ENCODE measurements around the gene EMP2. TPM values are rescaled to one million over a fixed set of nuclear protein-coding genes. Genes with fewer than 3 reads are reported as not detected.
A peak's percentile ranks its signal among the peaks of the same experiment; 100 is the strongest.

Gene EMP2
- polyA plus RNA-seq, 6 donors from 2014 or later: 0.26 to 0.74 TPM; not detected in 4

DNA sequence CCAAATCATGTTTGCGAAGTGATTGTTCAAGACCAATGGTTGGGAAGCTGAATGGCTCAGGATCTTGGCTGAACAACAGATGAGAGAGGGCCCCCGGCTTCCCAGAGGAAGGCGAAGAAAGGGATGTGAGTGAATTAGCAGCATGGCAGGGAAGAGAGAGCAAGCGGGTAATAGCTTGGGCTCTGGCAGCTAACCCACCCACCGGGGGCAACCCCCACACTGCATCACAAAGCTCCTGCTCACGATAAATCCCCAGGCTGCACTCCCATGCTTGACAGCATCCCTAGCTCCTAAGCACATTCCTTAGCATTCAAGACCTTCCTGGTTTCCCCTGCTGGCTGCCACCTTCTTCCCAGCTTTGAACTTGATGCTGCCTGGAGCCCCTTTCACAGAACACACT, 26.2 kb upstream of the EMP2 start:
- Mint-ChIP-seq H3K9me3 (no peaks in the 10 kb centered on the region), H3K27me3 (peaks cover 9 to 14% (median 12%) of the 10 kb centered on the region in 3 donors), H3K27ac (peak overlapping the region in 1 of 6 donors; percentile 6), H3K4me3 (no peak overlapping the region), H3K4me1 (peaks cover 0 to 4% (median under 1%) of the 10 kb centered on the region in 3 donors), H3K36me3 (no peaks in the 10 kb centered on the region)
- ATAC-seq (ENCODE audit: low read depth in 2 of 2): no peak
- DNase-seq: no peak

- Mint-ChIP-seq H3K27ac (no peak overlapping the region), H3K36me3 (no peaks in the 10 kb centered on the region), H3K9me3 (no peaks in the 10 kb centered on the region), H3K27me3 (peaks cover 9 to 14% (median 12%) of the 10 kb centered on the region in 3 donors), H3K4me1 (peaks cover 0 to under 1% (median 0%) of the 10 kb centered on the region in 3 donors), H3K4me3 (peak overlapping the region in 1 of 8 donors; percentile 14)
- ATAC-seq (ENCODE audit: low read depth in 2 of 2): no peak
- DNase-seq: no peak
These were observed 25.2 kb upstream of the EMP2 start for GRCh38 chr16:10605636-10606035.

DNA sequence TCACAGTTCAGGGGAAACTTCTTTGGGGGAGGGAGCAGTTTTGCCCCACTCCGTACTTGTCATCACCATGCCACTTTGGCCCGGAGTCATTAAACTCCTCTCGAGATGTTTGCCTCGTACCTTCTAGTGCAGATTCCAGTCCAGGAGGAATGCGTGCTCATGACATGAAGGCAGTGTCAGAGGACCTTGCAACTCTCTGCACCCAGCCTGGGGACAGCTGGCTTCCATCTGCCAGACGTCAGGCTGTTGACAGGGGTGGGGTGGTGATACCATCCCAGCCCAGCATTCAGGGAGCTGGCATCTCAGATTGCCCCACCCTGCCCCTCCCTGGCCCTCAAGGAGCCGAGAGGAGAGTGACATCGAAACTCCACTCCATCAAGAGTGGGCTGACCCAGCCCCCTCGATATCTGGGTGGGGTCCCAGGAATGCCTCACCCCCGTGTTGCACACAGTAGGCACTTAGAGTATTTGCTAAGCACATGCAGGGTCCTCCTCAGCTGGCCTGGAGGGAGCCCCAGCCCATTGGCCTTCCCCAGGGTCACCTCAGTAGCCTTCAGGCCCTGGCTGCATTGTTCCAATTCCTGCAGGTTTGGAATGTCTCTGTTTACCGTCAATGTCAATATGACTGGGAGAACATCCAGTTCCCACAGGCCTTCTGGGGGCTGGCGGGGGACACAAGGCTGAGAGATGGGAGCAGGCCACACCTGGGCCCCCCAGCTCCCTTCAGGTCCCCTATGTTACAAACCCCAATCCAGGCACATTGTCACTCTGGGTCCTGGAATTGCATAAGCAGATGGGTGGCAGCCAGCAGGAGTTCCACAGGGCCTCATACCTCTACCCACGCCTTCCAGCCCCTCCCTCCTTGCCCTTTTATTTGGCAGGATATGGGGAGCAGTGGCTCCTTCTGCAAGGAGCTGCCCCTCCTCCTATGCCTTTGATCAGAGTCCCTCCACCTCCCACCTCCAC, 21.3 kb upstream of the EMP2 start:
- no peak overlapping the region for H3K4me3 Mint-ChIP-seq
- H3K27ac Mint-ChIP-seq: peak overlapping the region in 1 of 6 donors; percentile 37
- peaks cover 22 to 35% (median 31%) of the 10 kb centered on the region in 3 donors for H3K4me1 Mint-ChIP-seq
- peaks cover 1 to 6% (median 4%) of the 10 kb centered on the region in 3 donors for H3K27me3 Mint-ChIP-seq
- ATAC-seq (ENCODE audit: low read depth in 2 of 2) (no peak), DNase-seq (no peak)
- H3K36me3 Mint-ChIP-seq: peaks cover 0 to 5% of the 10 kb centered on the region in 2 donors
- peaks cover 0 to 6% (median 0%) of the 10 kb centered on the region in 7 donors for H3K9me3 Mint-ChIP-seq

DNA sequence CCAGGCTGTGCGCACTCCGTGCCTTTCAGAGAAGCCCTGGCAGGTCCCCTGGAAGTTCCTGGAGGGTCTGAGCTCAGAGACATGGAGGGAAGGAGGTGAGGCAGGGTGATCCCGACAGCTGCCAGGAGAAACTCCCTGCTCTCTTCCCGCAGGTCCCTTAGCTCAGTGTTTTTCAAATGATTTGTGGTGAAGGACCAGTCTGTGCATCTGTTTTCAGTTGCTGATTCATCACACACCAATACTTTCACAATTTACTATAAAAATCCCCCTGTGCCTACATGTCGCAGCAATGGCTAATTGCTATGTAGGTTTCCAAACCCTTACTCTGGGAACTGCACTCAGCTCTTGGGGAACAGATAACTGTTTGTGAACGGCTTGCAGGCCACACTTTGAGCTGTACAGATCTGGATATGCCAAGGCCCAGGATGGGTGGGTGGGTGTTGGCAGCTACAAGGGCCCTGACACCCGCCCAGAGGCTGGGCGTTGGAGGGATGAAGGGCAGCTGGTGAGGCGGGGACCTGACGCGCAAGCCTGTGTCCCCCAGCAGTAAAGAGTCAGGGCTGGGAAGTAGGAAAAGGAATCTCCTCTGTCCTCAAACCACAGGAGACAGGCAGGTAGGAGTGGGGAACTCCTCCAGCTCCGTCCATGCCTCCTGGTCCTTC, 20.5 kb upstream of the EMP2 start:
- Mint-ChIP-seq H3K4me3 (no peak overlapping the region), H3K36me3 (peaks cover 0 to 5% of the 10 kb centered on the region in 2 donors), H3K27ac (peak overlapping the region in 1 of 6 donors; percentile 37), H3K27me3 (peaks cover 0 to 1% (median 0%) of the 10 kb centered on the region in 3 donors), H3K9me3 (peaks cover 0 to 6% (median 0%) of the 10 kb centered on the region in 7 donors), H3K4me1 (peaks cover 22 to 38% (median 38%) of the 10 kb centered on the region in 3 donors)
- DNase-seq (no peak), ATAC-seq (ENCODE audit: low read depth in 2 of 2) (no peak)

GRCh38 chr16:10599626-10600025, 19.2 kb upstream of the EMP2 start:
- Mint-ChIP-seq H3K4me1 (peaks cover 28 to 47% (median 45%) of the 10 kb centered on the region in 3 donors), H3K27me3 (peaks cover 0 to 3% (median 0%) of the 10 kb centered on the region in 3 donors), H3K36me3 (peaks cover 0 to 5% of the 10 kb centered on the region in 2 donors), H3K9me3 (peaks cover 0 to 6% (median 0%) of the 10 kb centered on the region in 7 donors), H3K4me3 (peak overlapping the region in 4 of 8 donors; percentile 24 to 52 (median 48)), H3K27ac (peak overlapping the region in 4 of 6 donors; percentile 27 to 83 (median 56))
- ATAC-seq (ENCODE audit: low read depth in 2 of 2): peak; percentile 91 to 92
- DNase-seq: peak; percentile 53

DNA sequence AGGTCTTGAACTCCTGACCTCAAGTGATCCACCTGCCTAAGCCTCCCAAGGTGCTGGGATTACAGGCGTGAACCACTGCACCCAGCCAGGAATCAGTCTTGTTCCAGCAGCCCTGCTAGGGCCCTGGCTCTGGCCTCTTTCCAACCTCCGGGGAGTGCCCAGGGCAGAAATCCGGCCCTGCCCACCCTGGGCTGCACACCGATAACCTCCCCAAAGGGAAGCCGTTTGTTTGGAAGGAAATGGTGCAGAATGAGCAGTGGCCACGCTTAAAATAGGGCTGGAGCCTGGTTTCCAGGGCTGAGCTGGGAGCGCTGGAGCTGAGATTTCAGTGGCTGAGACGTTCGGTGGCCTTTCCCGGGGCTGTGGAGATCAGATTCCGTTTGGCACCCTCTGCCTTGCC, 17.8 kb upstream of the EMP2 start:
- H3K27ac Mint-ChIP-seq: no peak overlapping the region
- DNase-seq: no peak
- H3K4me1 Mint-ChIP-seq: peaks cover 33 to 53% (median 49%) of the 10 kb centered on the region in 3 donors
- H3K36me3 Mint-ChIP-seq: peaks cover 0 to 5% of the 10 kb centered on the region in 2 donors
- H3K9me3 Mint-ChIP-seq: peaks cover 0 to 6% (median 0%) of the 10 kb centered on the region in 7 donors
- H3K4me3 Mint-ChIP-seq: peak overlapping the region in 1 of 8 donors; percentile 8
- peaks cover 0 to 3% (median 0%) of the 10 kb centered on the region in 3 donors for H3K27me3 Mint-ChIP-seq
- no peak for ATAC-seq (ENCODE audit: low read depth in 2 of 2)

DNA sequence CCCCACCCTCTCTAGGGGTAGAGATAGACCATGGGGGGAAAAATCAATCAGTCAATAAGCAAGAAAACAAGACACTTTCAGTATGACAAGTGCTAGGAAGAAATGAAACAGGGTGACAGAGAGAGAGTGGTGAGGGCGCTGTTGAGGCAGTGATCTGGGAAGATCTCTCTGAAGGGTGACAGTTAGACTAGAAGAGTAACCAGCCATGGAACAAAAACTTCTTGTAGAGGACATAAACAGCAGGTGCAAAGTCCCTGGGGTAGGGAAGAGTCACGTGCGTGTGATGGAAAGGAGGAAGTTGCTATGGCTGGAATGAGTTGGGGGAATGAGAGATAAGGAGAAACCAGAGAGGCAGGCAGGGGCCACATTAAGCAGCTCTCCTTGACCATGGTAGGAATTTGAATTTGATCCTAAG, 16.8 kb upstream of the EMP2 start:
- peak overlapping the region in 7 of 8 donors; percentile 1 to 82 (median 48) for H3K4me3 Mint-ChIP-seq
- no peak for ATAC-seq (ENCODE audit: low read depth in 2 of 2)
- peak overlapping the region in 3 of 6 donors; percentile 4 to 64 (median 24) for H3K27ac Mint-ChIP-seq
- peaks cover 33 to 53% (median 49%) of the 10 kb centered on the region in 3 donors for H3K4me1 Mint-ChIP-seq
- DNase-seq: no peak
- H3K36me3 Mint-ChIP-seq: peaks cover 0 to 5% of the 10 kb centered on the region in 2 donors
- H3K27me3 Mint-ChIP-seq: peaks cover 0 to 3% (median 0%) of the 10 kb centered on the region in 3 donors
- peaks cover 0 to 6% (median 0%) of the 10 kb centered on the region in 7 donors for H3K9me3 Mint-ChIP-seq

DNA sequence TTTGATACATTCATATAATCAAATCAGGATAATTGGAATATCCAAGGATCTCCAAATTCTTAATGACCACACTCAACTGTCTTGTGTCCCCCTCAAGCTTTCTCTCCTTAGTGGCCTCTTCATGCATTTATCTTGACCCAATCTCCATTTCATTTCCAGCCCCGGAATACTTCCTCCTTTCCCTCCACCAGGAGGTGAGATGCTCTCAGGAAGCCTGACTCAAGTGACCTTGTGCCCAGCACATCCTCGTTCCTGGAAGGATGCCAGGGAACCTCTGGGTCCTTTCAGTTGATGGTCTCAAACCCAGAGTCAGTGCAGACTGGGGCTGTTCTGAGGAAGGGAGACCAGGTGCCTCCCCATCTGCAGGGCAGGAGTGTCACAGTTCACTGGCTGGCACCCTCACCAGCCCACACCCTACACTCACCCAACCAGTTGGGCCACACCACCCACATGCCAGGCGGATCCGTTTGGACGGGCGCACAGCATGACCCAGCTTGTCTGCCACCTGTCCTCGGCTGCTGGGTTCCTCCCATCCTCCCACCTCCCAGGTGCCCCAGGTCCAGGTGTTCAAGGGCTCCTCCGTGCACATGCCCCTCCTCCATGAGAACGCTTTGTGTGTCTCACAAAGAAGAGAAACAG, 14.0 kb upstream of the EMP2 start:
- H3K27ac Mint-ChIP-seq: peak overlapping the region in 5 of 6 donors; percentile 39 to 88 (median 60)
- peaks cover 0 to 6% (median under 1%) of the 10 kb centered on the region in 3 donors for H3K27me3 Mint-ChIP-seq
- ATAC-seq (ENCODE audit: low read depth in 2 of 2) (peak; percentile 78 to 80), DNase-seq (peak; percentile 35)
- peak overlapping the region in 1 of 8 donors; percentile 59 for H3K4me3 Mint-ChIP-seq
- peaks cover 0 to 5% of the 10 kb centered on the region in 2 donors for H3K36me3 Mint-ChIP-seq
- peaks cover 0 to 6% (median 0%) of the 10 kb centered on the region in 7 donors for H3K9me3 Mint-ChIP-seq
- peaks cover 25 to 46% (median 40%) of the 10 kb centered on the region in 3 donors for H3K4me1 Mint-ChIP-seq

- H3K27me3 Mint-ChIP-seq: peaks cover 13 to 18% (median 16%) of the 10 kb centered on the region in 3 donors
- no peak for ATAC-seq (ENCODE audit: low read depth in 2 of 2)
- no peak for DNase-seq
- H3K4me3 Mint-ChIP-seq: peak overlapping the region in 1 of 8 donors; percentile 56
- H3K9me3 Mint-ChIP-seq: peaks cover 0 to 6% (median 0%) of the 10 kb centered on the region in 7 donors
- peaks cover 23 to 31% (median 24%) of the 10 kb centered on the region in 3 donors for H3K4me1 Mint-ChIP-seq
- H3K27ac Mint-ChIP-seq: no peak overlapping the region
- peaks cover 0 to 5% of the 10 kb centered on the region in 2 donors for H3K36me3 Mint-ChIP-seq
These were observed 12.2 kb upstream of the EMP2 start for GRCh38 chr16:10592611-10593010.

- no peak overlapping the region for H3K27ac Mint-ChIP-seq
These were observed 9.9 kb upstream of the EMP2 start for GRCh38 chr16:10590342-10590741.

GRCh38 chr16:10589109-10589508, 8.7 kb upstream of the EMP2 start:
- peaks cover 24 to 27% (median 27%) of the 10 kb centered on the region in 3 donors for H3K27me3 Mint-ChIP-seq
- no peak overlapping the region for H3K4me3 Mint-ChIP-seq
- DNase-seq: no peak
- peaks cover 0 to 3% (median under 1%) of the 10 kb centered on the region in 3 donors for H3K4me1 Mint-ChIP-seq
- no peaks in the 10 kb centered on the region for H3K9me3 Mint-ChIP-seq
- ATAC-seq (ENCODE audit: low read depth in 2 of 2): no peak
- H3K36me3 Mint-ChIP-seq: no peaks in the 10 kb centered on the region
- no peak overlapping the region for H3K27ac Mint-ChIP-seq

More at GRCh38 chr16:10590342-10590741, 9.9 kb upstream of the EMP2 start:
- no peaks in the 10 kb centered on the region for H3K9me3 Mint-ChIP-seq
- no peak for DNase-seq
- peaks cover 17 to 23% (median 21%) of the 10 kb centered on the region in 3 donors for H3K27me3 Mint-ChIP-seq
- H3K36me3 Mint-ChIP-seq: no peaks in the 10 kb centered on the region
- ATAC-seq (ENCODE audit: low read depth in 2 of 2): no peak
- H3K4me1 Mint-ChIP-seq: peaks cover 9 to 10% (median 9%) of the 10 kb centered on the region in 3 donors
- H3K4me3 Mint-ChIP-seq: no peak overlapping the region

- ATAC-seq (ENCODE audit: low read depth in 2 of 2) (no peak), DNase-seq (no peak)
- H3K27ac Mint-ChIP-seq: no peak overlapping the region
- H3K27me3 Mint-ChIP-seq: peaks cover 35 to 42% (median 42%) of the 10 kb centered on the region in 3 donors
- H3K4me1 Mint-ChIP-seq: peaks cover 0 to 3% (median 0%) of the 10 kb centered on the region in 3 donors
- H3K9me3 Mint-ChIP-seq: peaks cover 0 to 2% (median 0%) of the 10 kb centered on the region in 7 donors
- peaks cover 0 to 6% of the 10 kb centered on the region in 2 donors for H3K36me3 Mint-ChIP-seq
- H3K4me3 Mint-ChIP-seq: no peak overlapping the region
These were observed 7.2 kb upstream of the EMP2 start for GRCh38 chr16:10587622-10588021.
